HG03175 (cell line): Measurements from ENCODE around the gene DNAH5.

ENCODE experiments used
- ATAC-seq: cut with Tn5 transposase; IDR thresholded peaks from one replicate; pipeline ENCODE4 v1.9.1; 2021; ENCODE audit warnings: mild to moderate bottlenecking, moderate library complexity; ENCODE audit not compliant: unreplicated experiment

The DNAH5 gene

DNA sequence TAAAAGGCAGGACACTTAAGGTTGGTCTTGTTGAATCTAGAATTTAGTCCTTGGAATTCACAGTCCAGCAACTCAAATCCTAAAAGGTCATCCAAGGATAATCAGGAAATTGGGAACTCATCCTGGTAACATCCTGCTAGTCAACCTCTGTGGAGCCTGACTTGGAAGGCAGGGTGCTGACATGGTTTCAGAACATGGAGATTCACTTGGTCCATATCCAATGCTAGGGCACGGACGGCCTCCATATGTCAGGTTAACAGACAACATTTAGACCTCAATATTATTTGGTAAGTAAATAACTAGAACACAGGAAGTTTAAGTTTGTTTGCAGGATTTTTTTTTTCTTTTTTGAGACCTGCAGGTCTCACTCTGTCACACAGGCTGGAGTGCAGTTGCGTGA lies 783 bp upstream of the DNAH5 start:
- no peak for ATAC-seq

DNA sequence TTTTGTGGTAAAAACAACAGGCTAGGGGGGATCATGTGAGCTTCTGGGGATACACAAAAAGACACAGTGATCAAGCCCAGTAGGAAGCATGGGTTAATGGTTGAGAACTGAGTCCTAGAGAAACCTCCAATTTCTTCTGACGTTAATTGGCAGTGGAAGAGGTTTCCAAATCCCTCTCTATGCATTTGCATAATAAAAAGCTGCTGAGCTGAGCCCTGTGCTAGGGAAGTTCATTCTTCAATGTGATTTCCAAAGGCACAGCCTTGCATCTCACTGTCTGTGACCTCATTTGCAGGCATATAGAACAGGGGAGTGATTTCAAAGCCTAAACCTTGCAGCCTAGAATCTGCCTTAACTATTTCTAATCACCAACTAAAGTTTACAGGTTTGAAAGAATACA lies 812 bp downstream of the DNAH5 start:
- ATAC-seq = no peak

DNA sequence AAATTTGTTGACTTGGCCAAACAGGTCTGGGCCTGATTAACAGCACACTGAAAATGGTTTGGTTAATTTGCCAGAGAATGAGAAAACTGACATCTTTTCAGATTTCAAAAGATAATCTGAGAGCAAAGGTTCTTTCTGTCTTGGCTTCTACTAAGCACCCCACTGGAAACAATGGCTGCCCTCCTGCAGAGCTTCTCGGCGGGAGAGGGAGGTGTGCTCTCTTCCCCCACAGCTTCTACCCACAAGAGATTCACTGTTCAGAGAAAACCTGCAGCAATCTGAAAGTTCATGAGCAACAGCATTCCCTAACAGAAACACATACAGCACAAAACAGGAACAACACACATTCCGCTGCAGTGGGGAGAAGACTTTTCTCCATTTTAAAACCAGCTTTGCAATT lies 3.0 kb downstream of the DNAH5 start:
- no peak for ATAC-seq

DNA sequence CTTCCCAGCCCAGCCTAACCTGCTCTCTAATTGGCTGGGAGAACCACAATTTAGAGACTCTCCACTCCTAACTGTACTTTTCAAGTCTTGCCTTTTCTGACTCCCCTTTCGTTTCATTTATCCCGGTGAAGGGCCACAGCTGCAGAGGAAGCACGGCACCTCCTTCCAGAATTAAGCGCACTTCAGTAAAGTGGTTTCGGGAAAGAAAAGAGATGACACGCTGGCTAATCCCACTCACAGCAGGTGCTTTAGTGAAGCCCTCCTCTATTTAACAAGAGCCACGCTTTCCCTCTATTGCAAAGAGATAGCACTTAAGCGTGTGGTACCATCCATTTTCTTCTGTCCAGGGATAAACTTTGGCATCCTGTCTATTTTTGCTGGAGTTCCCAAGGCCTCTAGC lies 4.8 kb downstream of the DNAH5 start:
- ATAC-seq = no peak

DNA sequence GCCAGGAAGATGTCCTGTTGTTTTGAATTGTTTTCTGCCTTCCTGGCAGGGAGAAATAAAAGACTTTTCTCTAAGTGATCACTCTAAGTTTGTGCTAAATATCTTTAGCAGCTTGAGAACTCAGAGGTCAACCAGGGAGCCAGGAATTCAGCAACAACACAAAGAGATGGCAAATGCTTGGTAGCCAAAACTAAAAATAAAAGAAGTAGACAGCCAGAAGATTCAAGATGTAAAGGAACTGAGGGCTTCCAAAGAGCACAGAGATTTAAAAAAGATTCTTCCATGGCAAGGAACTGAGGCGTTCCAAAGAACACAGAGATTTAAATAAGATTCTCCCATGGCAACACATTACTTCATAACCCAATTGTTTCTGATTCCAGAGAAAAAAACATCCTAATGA lies 9.6 kb downstream of the DNAH5 start:
- no peak for ATAC-seq

DNA sequence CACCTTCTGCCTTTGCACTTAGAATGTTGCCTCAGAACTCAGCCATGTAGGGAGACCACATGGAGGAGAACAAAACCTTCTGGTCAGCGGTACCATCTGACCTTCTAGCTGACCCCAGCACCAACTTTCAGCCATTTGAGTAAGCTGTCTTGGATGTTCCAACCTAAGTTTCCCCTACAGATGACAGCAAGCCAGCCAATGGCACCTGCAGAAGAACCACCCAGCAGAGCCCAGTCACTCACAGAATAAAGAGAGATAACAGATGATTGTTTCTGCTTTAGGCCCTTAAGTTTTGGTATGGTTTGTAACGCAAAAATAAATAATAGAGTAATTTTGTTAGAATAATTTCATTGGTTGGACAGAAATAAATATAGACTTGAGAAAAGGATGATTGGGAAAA lies 10.4 kb downstream of the DNAH5 start:
- ATAC-seq = no peak

DNA sequence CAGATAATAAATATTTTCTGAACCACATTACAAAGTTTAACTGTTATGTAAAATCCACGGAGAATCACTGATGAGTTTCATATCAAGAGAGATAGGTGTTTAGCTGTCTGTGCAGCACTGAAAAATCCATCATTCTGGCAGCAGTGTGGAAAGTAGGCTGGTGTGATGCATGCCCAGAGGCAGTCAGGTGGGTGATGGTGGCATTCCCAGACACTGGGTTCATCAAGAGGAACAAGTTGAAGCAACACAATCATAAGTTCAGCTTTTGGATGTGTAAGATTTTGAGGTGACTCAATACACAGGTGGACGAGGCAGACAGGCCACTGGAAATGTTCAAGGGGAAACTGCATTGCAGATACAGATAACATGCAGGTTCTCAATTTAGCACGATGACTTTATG lies 11.9 kb downstream of the DNAH5 start:
- ATAC-seq = no peak

DNA sequence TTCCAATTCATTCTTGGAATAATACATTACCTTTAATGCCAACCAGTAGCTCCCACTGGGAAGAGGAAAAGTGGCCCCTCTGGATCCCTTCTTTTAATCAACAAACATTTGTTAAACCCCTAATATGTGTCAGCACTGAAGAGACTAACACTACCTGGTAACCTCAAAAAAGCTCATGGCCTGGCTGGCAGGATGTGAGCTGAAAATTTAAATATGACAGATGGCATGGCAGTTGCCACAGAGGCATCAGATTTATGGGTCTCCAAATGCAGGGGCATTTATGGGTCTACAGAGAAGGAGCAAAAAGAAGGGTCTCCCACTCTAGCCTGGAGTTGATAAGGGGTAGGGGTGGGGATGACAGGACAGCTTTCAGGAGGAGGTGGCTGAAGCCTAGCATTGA lies 12.5 kb downstream of the DNAH5 start:
- ATAC-seq = no peak

DNA sequence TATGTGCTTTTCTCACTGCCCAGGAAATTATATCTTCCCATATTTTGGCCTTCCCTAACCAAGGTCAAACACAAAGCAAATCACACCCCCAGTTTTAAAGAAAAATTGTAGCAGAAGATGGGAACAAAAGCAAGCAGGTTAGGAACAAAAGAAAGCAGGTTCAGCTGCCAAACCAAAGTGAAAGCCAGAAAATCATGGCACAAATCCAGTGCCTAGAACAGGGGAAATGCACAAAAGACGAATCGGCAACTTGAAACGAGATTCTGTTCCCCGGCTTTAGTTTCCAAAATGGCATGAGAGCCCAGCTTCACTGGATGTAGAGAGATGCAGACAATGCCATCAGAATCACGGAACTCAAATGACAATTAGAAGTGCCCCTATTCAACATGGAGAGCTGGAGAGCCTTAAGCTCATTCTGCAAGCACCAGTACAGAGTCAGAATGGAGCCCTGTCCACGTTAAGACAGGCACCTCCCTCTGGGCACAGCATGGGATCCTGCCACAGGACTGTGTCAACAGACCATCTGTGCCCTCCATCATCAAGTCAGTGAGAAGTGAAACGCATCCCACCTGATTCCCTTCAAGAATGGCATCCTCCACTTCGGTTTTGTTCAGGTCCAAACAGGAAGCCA lies 13.8 kb downstream of the DNAH5 start:
- ATAC-seq = no peak

DNA sequence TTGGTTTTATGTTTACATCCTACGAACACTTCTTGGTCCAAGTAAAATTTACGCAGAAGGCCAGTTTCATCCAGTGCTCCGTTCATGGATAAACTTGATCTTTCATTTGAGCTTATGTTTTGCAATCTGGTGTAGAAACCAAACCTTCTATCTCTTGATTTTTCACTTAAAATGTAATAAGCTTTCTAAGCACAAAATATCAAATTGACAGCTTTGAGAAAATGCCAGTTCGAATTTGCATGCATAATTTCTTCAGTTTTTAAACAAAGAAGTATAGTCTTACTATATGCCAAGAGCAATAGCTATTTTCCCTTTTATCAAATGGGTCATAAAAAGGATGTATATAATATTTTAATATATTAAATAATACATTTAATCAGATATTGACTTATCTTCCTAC lies 17.8 kb downstream of the DNAH5 start:
- no peak for ATAC-seq

DNA sequence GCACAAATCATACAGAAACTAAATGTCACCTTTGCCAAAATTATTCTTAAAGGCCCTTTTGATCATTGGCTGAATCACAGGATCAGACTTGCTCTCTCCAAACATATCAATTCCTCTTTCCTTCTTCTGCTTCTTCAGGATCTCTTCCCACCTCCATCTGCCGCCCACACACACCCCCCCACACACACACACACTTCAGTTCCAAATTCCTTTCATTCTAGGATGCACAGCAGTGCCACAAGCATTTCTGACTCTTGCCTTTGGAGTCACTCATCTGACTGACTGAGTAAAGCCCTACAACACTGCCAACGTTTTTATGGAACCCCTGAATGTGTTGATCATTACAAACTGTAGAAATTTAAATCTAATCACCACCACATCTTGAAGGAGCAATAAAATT lies 22.9 kb downstream of the DNAH5 start:
- no peak for ATAC-seq

DNA sequence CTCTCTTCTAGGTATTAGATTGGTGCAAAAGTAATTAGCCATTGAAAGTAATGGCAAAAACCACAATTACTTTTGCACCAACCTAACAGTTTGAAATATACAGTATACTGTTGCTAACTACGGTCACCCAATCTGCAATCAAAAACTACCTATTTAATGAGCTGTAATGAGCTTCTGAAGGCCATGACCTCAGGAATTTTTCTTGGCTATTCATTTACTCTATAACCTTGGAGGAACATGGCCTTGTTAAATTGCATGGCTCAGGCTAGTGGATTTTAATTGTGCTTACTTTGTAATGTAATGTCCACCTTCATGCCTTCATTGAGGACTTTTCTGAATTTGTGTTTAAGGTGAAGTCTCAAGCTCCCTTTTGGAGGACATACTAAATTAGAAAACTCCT lies 24.7 kb downstream of the DNAH5 start:
- ATAC-seq = no peak

DNA sequence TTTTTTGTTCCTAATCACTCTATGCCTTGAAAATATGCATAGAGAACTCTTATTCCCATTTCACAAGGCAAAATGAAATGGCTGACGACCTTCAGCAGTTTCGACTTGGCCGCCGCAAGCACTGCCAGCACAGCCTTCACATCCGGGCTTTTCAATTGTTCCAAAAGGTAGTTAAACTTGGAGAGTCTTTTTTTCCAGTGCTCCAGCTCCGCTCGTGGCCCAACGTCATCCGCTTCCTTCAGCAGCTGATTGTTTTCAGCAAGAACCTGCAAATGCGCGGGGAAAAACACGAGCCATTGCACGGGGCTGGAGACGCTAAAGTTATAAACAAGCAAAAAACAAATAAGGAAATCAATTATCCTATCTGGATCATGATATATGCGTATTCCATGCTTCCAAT lies 25.4 kb downstream of the DNAH5 start:
- ATAC-seq = no peak

DNA sequence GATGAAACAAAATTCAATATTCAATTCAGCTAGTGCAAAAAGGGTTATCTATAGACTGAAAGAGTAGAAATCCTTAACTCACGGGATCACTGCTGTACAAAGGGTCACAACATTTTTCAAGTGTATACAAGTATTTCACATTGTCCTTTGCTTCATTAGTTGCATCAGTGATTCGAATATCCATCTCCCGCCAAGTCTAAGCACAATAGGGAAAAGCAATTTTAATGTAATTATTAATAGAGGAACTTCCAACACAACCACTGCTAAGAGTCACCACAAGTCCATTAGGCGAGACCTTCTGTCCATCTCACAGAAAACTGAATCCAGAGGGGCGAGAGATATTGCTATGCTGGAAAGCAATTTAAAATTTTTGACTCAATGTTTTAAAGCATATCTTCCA lies 27.4 kb downstream of the DNAH5 start:
- no peak for ATAC-seq

DNA sequence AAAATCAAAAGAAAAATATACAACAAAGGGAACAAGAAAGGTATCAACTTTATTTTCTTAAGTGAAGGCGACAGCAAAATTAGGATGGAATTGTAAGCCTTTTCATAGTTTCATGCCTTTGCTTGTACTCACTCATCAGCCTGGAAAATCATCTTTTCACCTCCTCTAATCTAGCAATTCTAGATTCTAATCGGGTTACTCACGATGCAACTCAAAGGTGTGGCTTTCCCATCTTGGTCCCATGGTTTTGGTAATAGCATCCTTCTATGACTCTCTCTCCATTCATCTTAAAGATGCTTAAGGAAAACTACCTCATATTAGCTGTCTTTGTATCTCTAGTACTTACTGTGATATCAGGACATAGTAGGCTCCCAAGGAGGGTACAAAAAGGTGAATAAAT lies 30.5 kb downstream of the DNAH5 start:
- no peak for ATAC-seq

DNA sequence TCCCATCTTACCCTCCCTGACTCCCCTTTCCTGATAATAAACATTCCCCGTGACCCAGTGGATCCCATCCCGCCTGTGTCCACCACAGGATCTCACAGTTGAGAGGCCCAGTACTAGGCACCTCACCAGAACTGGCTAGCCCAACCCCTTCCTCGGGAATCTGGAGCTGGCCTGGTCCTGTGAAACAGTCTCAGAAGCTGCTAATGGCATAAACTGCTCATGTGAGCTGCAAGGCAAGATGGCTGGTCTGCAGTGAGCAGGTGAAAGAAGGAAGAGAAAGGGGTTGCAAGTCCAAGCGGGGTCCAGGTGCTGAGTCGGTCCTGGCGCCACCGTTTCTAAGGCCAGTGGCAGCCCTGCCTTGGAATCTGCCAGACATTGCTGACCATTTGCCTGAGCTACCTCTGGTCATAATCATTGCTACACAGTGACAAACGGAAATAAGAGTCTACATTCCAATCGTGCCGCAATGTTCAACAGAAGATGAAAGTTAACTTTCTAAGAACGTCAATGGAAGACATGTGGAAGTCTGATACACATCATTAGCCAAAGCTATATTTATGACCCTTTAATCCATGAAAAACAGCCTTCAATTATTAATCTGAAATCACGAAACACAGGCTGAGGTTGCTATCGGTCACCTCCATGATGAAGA lies 33.7 kb downstream of the DNAH5 start:
- no peak for ATAC-seq

DNA sequence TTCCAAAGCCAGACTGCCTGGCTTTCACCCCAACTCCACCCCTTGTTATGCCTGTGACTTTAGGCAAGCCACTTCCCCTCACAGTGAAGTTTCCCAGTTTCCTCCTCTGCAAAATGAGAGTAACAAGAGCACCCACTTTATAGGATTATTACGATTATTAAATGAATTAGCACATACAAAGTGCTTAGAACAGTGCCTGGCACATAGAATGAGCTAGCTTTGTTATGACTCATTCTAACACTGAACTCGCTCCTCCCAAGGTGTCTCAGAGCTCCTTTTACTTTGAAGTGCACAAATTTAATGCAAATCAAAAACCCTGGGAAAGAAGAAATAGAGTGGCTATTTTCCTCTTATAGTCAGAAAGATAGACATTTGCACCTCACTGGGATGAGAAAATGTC lies 34.3 kb downstream of the DNAH5 start:
- no peak for ATAC-seq

DNA sequence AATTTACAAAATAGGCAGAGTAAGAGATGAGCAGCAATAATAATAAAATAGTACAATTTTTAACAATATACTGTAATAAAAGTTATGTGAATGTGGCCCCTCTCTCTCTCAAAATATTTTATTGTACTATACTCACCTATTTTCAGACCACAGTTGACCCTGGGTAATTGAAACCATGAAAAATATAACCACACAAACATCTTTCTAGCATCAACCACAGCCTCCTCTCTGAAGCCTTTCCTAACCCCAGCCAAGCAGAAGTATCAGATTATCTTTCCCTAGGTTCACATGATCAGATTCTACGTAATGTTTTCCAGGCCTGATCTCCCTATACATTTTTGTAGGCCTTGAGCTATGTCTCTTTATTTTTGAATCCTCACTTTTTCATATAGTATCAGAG lies 35.2 kb downstream of the DNAH5 start:
- ATAC-seq = no peak

DNA sequence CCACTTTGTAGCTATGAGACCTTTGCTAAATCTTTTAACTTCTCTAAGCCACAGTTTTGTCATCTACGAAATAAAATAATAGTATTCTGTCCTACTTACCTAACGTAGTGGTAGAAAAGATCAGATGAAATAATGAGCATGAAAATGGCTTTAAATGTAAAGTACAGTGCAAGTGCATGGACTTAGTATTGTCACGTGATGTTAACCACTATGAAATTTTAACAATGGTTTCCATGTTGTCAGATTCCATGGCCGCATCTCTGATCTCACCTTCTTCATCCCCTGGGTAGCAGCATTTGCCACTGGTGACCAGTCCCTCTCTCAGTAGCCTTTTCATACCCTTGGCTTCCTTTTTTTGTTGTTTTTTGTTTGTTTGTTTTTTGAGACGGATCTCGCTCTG lies 45.9 kb downstream of the DNAH5 start:
- no peak for ATAC-seq

DNA sequence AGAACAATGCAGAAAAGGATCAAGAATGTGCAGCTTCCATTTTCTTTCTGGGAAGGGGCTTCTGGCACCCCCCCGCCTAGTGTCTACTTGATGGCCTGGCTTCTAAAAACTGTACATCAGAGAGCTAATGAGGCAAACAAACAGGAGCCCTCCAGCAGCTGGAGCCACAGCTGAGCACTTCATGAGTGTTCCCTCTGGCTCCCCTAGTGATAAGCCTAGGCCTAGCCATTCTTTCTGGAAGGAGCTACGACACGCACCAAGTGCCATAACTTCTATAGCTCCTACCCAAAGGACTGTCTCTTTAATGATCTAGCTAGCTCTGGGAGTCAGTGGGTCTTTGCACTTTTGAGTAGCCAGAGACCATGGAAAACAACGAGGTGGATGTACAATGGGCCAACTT lies 66.1 kb downstream of the DNAH5 start:
- no peak for ATAC-seq

DNA sequence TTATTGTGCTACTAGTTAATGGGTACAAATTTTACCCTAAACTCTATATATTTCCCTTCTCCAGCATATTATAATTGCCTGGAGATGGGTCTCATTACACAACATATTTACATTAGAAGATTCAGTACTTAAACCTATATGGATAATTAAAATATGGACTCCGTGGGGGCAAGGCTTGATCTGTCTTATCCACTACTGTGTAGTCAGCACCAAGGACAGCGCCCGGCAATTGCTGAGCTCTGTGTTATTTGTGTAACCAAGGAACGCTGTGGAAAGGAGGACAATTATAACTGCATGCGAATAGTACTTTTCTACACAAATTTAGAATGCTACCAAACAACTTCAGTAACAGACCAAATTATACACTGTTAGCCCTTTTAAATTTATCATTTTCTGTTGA lies 77.7 kb downstream of the DNAH5 start:
- no peak for ATAC-seq

DNA sequence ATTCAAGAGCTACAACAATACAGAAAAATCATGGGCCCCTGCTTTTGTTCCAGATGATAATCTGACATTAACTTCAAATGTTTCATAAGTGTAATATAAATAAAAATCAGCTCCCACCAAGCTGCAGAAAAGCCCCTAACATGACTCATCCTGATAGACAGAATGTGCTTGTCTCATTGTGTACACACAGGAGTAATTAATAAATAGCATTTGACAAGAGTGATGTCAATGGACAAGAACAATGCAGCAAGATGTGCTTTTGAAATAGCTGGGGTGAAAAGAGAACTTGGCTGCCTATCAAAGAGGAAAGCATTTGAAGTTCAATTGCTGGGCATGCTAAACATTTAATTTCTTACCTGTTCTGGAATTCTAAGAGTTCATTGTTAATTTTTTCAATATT lies 79.2 kb downstream of the DNAH5 start:
- ATAC-seq = no peak

DNA sequence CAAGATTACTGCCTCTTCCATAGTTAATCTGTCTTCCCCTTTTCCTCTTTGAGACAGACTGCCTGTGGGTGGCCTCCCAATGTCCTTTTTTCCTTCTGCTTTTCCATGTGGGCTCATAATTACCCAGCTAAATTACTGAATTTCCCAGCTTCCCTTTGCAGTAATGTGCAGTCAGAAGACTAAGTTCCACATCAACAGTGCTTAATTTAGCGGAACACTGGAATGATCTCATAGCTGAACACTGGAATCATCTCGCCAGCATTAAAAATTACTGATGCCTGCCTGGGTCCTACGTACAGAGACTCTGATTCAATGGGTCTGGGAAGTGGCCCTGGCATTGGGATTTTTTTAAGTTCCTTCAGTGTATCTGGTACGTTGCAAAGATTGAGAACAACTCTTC lies 84.3 kb downstream of the DNAH5 start:
- ATAC-seq = no peak
